Measurements from ENCODE around the gene EEFSEC.

- TF ChIP-seq CTCF (IDR thresholded peaks at IDR 0.05; ENCODE audit: insufficient read depth, low read length) (no peak), GABPA (IDR thresholded peaks at IDR 0.05; ENCODE audit: low read depth) (no peak), POLR2AphosphoS5 (IDR thresholded peaks at IDR 0.05; ENCODE audit: low read depth) (no peak), REST (IDR thresholded peaks at IDR 0.05; ENCODE audit: insufficient replicate concordance, low read depth) (no peak), SPI1 (IDR thresholded peaks at IDR 0.05; ENCODE audit: borderline replicate concordance, low read depth) (no peak)
These were observed 268.2 kb downstream of the EEFSEC start for GRCh38 chr3:128421439-128421836.

All from HL-60 (cell line).